AG04449 (cell line): ENCODE results near the gene KRT20.

Experiments
- CTCF ChIA-PET: fragments of 350-600 bp; formaldehyde crosslinking; extraction: SDS; loops from one replicate; lab custom pipeline; 2021; ENCODE audit warnings: antibody characterized with exemption; lab: Yijun Ruan, JAX
- POLR2A ChIA-PET: fragments of 400-600, 350-600 bp; formaldehyde crosslinking; extraction: SDS; loops from one replicate; lab custom pipeline; 2020; ENCODE audit warnings: antibody characterized with exemption, inconsistent platforms; lab: Yijun Ruan, JAX
- DNase-seq: peaks from one replicate; pipeline ENCODE4 v3.0.0-alpha.2; 2010; ENCODE audit warnings: low read depth, low spot score
- H3K4me3 ChIP-seq: 2 replicates; pipeline ENCODE4 v1.5.1; 2011; ENCODE audit warnings: low read depth, mild to moderate bottlenecking, control low read depth, low read length
- TF ChIP-seq, protein P1 (sequence below): IDR thresholded peaks from one replicate; pipeline ENCODE4 v1.5.1; 2011; ENCODE audit warnings: mild to moderate bottlenecking, moderate library complexity, low read length, control low read depth, inconsistent platforms; ENCODE audit not compliant: insufficient read depth; ENCODE audit errors: missing control alignments

The KRT20 gene

DNA sequence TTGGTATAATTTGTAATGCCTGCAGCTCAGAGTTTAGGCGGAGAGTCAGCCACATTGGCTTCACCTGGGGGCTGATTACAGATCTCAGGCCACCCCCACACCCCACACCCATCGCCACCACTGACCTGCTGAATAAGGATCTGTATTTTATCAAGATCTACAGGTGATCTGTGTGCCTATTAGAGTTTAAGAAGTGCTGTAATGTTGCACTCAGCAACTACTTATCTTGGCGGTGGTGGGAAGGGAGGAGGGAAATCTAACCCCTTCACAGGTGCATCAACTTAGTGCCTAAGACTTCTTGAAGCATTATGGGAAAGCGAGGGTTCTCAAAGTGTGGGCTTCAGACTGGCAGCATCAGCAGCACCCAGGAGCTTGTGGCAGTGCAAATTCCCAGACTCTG lies 17.5 kb upstream of the KRT20 start:
- TF ChIP-seq, protein P1, sequence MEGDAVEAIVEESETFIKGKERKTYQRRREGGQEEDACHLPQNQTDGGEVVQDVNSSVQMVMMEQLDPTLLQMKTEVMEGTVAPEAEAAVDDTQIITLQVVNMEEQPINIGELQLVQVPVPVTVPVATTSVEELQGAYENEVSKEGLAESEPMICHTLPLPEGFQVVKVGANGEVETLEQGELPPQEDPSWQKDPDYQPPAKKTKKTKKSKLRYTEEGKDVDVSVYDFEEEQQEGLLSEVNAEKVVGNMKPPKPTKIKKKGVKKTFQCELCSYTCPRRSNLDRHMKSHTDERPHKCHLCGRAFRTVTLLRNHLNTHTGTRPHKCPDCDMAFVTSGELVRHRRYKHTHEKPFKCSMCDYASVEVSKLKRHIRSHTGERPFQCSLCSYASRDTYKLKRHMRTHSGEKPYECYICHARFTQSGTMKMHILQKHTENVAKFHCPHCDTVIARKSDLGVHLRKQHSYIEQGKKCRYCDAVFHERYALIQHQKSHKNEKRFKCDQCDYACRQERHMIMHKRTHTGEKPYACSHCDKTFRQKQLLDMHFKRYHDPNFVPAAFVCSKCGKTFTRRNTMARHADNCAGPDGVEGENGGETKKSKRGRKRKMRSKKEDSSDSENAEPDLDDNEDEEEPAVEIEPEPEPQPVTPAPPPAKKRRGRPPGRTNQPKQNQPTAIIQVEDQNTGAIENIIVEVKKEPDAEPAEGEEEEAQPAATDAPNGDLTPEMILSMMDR, result no peak
- DNase-seq, result no peak
- no peak overlapping the region for H3K4me3 ChIP-seq
- POLR2A ChIA-PET, result no interaction called here
- CTCF ChIA-PET, result interaction anchor here (0.7 to 4.0 kb wide), 8 partner anchors 39 to 763 kb away, joined by 3 to 16 read pairs (median 4); no protein-coding TSS in a partner anchor

- POLR2A ChIA-PET, result no interaction called here
- DNase-seq, result no peak
- no peak overlapping the region for H3K4me3 ChIP-seq
- TF ChIP-seq, protein P1, result no peak
- CTCF ChIA-PET, result interaction anchor here (0.7 to 4.0 kb wide), 12 partner anchors 10 to 765 kb away, joined by 3 to 16 read pairs (median 4); no protein-coding TSS in a partner anchor
Observed at GRCh38 chr17:40901981-40902474, 17.0 kb upstream of the KRT20 start.

- ChIA-PET CTCF (interaction anchor here (0.9 to 4.0 kb wide), 11 partner anchors 8 to 766 kb away, joined by 3 to 16 read pairs (median 5); no protein-coding TSS in a partner anchor), POLR2A (no interaction called here)
- DNase-seq, result no peak
- TF ChIP-seq, protein P1, result no peak
- H3K4me3 ChIP-seq, result no peak overlapping the region
Observed at GRCh38 chr17:40900809-40901356, 15.8 kb upstream of the KRT20 start.

GRCh38 chr17:40896916-40897455 lies 11.9 kb upstream of the KRT20 start:
- H3K4me3 ChIP-seq, result no peak overlapping the region
- ChIA-PET POLR2A (no interaction called here), CTCF (interaction anchor here (1.1 to 1.6 kb wide), 5 partner anchors 12 to 766 kb away, joined by 3 to 5 read pairs (median 3); partner anchors contain the start of gene KRT20)
- TF ChIP-seq, protein P1, result no peak
- DNase-seq, result no peak

DNA sequence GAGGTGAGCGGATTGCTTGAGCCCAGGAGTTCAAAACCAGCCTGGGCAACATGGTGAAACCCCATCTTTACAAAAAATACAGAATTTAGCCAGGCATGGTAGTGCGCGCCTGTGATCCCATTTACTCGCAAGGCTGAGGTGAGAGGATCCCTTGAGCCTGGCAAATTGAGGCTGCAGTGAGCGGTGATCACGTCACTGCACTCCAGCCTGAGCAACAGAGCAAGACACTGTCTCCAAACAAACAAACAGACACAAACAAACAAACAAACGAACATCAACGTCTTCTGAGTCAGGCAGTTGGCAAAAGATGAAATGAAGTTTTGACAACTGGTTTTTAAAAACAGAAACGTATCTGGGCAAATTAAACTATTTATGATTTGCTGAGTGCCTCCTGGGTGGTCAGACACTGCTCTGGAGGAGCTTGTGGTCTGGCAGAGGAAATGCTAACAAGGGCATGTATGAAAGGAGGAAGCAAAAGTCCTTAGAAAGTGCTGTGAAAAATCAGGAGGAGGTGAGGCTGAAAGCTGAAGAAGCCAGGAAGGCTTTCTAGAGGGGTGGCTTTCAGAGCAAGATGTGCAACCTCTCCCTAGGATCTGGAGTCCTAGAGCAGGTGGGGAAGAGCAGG lies 10.2 kb upstream of the KRT20 start:
- POLR2A ChIA-PET, result no interaction called here
- CTCF ChIA-PET, result interaction anchor here (1.2 to 1.7 kb wide), 2 partner anchors 8 to 753 kb away, joined by 3 to 5 read pairs; no protein-coding TSS in a partner anchor
- no peak for DNase-seq
- no peak overlapping the region for H3K4me3 ChIP-seq
- TF ChIP-seq, protein P1, result no peak
